ENCODE data around the gene RARB. TPM values are rescaled to one million over a fixed set of nuclear protein-coding genes. Genes with fewer than 3 reads are reported as not detected.

Gene RARB
- total RNA-seq, 1 experiment from 2014 or later: 0.71 TPM

DNA sequence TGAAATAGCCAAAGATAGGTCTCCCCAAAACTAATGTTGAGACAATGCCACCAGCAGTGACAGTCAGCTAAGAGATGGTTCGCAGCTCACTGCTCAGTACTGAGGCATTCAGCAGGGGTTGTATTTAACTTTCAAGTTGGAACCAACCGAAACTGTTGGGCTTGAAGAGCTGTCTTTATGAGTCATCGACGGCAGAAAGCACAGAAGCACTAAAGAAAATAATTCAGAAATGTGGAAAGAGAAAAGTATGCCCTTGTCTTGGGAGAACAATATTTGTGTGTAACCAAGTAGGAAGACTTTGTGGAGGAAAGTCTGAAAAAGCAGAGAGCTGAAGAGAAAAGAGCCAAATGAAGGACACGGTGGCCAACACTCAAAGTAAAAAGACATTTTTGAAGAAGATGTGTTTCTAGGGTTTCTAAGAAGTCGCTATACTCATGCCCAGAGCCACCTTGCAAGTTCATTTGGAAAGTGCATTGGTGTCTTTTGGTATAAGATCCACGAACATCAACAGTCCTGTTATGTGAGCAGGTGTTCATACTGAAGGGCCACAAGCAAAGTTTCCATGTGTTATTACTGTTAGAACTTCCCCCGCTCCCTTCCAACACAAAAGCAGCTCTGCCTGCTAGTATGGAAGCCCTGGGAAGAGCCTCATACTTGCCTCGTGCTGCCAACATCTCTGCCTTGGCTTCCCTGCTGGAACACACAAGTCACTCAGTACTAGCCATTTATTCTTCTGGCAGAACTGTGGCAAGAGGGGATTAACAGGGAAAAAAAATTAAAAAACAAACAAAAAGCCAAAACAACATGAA is 4.1 kb upstream of the RARB start:
- peak; percentile 29 for DNase-seq (ENCODE audit: low spot score)

DNA sequence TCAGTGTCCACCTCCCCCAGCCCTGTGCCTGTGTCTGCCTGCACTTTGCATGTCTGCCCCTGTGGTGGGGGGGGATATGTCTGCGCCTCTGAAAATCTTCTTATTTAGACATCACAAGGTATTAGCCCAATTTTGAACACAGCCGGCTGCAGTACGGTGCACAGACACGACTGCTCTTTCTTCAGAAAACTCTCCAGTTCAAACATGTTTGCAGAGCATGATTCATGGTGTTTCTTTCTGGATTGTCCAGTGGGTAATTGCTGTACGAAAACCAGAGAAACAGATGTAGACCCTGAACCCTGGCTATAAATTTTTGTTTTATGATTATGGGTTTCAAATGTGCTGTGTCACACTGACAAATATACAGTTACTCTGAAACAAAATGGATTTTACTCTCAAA is 3.4 kb upstream of the RARB start:
- DNase-seq (ENCODE audit: low spot score): no peak

GRCh38 chr3:25426408-25426807 is 1.7 kb upstream of the RARB start:
- DNase-seq (ENCODE audit: low spot score): peak; percentile 29

DNA sequence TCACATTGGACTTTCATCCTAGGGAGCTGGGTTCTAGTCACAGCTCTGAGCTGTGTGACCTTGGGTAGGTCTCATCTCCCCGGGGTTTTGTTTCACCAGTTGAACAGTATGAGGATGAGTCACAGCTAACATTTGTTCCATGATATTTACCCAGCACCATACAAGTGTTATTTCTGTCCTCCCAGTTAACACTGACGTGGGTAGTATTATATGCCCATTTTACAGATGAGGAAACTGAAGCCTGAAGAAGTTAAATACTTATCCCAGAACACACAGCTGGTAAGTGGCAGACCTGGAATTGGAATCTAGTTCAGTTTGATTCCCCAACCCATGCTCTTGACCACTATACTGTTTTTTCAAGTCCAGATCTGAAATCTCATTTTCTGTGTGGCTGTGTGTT is 908 bp upstream of the RARB start:
- DNase-seq (ENCODE audit: low spot score): no peak

- DNase-seq (ENCODE audit: low spot score): no peak
These were observed 511 bp upstream of the RARB start for GRCh38 chr3:25427563-25427941.

GRCh38 chr3:25428789-25429335 is 799 bp downstream of the RARB start:
- no peak for DNase-seq (ENCODE audit: low spot score)

- no peak for DNase-seq (ENCODE audit: low spot score)
These were observed 1.6 kb downstream of the RARB start for GRCh38 chr3:25429361-25430286.

DNA sequence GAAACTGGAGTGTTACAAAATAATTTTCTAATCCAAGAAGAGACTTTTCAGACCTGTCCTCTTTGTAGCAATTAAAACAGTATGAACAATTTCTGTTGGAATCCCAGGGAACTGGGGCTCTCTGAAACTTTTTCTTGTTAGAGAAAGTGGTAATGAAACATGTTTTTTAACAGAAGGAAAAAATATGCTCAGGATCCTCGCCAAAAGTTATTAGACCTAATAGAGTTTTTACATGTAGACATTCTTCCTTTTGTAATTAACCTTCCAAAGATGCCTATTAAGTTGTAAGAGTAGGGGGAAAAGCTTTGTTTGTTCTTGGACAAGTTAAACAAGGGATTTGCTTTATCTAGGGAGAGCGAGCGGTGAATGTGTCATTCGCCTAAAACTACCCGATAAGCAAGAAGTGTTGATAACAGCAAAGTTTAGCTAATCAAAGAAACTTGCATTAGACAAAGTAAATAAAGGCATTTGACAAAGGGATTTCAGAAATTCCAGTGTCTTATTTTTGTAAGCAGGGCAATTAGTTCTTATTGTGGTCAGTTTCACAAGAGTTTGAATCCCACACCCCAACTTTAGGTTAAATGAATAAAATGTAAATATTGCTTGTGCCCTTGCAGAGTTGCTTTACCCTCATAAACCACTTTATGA is 2.3 kb downstream of the RARB start:
- no peak for DNase-seq (ENCODE audit: low spot score)

GRCh38 chr3:25430935-25431770 is 3.1 kb downstream of the RARB start:
- DNase-seq (ENCODE audit: low spot score): no peak

DNA sequence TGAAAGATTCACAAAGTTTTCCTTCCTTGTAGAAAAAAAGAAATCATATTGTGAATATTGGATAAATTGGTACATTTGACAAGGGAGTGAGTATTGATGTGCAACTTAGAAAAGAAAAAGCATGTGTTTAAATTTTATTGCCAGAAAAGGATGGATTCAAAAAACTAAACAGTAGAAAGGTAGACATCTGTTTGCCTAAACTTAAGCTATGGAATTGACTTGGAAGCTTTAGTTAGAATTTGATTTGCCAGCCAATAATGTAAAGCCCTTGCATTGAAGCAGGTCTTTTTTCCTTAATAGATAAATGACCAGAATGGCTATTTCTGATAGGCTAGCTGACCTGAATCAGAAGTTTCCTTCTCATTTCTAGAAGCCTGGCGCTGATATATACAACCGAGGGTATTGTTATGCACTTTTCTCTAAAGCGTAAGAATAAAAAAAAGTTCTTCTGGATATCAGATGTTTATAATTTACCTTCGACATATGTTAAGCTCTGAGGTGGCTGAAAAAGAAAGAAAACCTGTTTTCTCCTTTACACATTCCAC is 4.2 kb downstream of the RARB start:
- DNase-seq (ENCODE audit: low spot score): no peak

GRCh38 chr3:25433106-25433505 is 5.0 kb downstream of the RARB start:
- no peak for DNase-seq (ENCODE audit: low spot score)

DNA sequence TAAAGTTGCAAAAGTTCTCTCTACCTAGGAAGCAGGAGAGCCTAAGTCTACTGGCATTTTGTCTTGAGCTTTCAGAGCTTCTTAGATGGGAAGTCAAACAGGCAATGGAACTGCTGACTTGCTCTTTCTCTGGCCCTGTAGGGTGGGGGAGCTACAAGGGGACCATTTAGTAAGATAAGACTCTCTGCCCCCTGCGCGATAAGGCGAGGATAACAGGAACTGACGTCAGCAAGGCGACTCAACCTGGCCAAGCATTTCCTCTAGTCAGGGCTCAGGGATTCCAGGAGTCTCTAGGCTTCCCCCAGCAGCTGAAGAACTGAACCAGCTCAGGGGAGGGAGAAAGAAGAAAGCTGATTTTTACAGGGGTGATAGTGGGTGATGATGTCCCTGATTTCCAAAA is 5.8 kb downstream of the RARB start:
- no peak for DNase-seq (ENCODE audit: low spot score)

- DNase-seq (ENCODE audit: low spot score): no peak
These were observed 9.9 kb downstream of the RARB start for GRCh38 chr3:25437953-25438352.

GRCh38 chr3:25438791-25439555 is 10.9 kb downstream of the RARB start:
- no peak for DNase-seq (ENCODE audit: low spot score)

DNA sequence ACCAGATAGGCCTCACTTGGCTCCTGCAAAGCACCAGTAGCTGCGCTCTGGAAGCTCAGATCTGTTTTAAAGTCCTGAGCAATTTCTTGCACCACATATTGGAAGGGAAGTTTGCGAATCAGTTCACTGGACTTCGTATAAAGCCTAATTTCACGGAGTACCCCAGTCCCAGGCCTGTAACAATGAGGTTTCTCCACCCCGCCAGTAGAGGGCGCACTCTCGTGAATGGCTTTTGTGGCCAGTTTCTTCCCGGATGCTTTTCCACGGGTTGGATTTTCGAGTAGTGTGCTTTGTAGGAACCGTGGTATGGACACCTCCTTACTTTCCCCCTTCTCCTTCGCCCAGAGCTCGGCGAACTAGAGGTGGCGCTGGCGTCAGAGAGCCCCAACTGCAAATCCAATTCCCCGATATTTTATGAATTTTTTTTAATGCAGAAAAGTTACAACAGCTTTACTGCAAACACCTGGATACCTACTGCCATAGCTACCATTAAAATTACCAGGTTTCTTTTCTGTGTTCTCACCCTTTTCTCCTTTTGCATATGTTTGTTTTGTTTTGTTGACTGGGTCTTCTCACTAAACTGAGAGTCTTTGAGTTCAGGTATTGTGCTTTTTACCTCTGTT is 13.3 kb downstream of the RARB start:
- no peak for DNase-seq (ENCODE audit: low spot score)

DNA sequence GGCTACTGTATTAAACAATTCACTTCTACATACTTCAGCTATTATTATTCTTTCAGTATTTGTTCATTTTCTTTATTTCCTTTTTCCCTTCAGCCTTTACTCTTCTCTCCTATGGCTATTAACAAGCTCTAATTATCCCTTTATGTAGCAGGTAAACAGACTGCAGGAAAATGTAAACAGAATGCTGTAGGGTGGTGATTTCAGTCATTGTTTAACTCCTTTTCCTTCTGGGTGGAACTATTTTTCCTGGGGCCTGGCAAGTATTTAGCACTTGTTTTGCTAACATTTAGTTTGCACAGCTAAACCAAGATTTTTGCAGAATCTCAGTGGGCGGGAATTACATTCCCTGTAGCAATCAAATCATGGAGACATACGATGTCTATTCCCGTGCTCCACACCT is 14.4 kb downstream of the RARB start:
- no peak for DNase-seq (ENCODE audit: low spot score)

GRCh38 chr3:25444273-25444672 is 16.2 kb downstream of the RARB start:
- DNase-seq (ENCODE audit: low spot score): no peak

DNA sequence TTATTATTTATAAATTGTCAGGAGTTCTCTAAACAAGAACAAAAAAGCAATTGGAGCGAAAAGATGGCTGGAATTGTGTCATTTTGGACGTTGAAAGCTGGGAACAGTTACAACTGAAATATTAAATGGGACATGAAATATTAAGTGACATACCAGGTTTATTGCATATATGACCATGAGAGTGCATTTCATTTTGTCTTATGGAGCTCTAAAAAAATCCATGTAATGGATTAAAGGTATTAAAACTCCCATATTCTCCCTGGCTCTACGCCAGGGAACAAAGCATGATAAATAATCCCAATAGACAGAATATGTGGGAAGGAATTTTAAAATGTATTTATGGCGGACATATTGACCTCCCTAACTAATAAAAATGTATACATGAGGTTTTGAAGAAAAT is 17.7 kb downstream of the RARB start:
- no peak for DNase-seq (ENCODE audit: low spot score)

DNA sequence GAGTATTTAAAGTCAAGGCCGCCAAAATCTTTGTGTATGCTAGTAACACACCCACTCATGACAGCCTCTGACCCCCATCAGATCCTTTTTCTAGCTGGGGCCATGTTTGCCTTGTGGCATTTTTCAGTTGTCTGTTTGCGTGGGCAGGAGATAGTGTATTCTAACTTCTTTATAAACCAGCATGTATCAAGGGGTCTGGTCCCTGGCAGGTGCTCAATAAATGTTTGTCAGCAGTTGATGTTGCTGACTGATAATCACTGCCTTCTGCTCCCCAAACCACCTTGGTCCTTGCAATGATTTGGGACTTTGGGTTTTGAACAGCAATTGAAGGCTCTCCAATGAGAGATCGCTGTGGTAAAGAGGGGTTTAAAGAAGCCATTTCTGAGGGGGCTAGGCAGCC is 19.2 kb downstream of the RARB start:
- DNase-seq (ENCODE audit: low spot score): no peak

DNA sequence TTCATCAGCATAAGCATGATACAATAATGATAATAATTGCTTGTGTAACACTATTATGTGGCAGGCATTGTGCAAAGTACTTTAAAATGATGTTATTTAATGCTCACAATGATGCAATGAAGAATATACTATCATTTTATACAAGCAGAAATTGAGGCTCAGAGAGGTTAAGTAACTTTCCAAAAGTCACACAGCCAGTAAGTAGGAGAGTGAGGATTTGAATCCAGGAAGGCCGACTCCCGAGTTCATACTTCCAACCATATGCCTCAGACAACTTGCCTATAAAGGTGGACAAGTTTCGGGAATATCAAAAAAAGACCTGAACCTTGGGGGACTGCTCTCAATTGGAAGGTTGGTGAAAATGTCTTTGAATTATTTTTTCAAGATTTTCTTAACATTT is 19.9 kb downstream of the RARB start:
- DNase-seq (ENCODE audit: low spot score): no peak

All from A172 (cell line).